ENCODE data around the gene CCDC85B.
"Not testable (repeated sequence)": the region's sequence is repeated elsewhere in the genome, so short reads cannot be mapped to it uniquely, and the experiment has no call there.

The CCDC85B gene

GRCh38 chr11:65887723-65888162 is 2.7 kb upstream of the CCDC85B start:
- DNase-seq = no peak

DNA sequence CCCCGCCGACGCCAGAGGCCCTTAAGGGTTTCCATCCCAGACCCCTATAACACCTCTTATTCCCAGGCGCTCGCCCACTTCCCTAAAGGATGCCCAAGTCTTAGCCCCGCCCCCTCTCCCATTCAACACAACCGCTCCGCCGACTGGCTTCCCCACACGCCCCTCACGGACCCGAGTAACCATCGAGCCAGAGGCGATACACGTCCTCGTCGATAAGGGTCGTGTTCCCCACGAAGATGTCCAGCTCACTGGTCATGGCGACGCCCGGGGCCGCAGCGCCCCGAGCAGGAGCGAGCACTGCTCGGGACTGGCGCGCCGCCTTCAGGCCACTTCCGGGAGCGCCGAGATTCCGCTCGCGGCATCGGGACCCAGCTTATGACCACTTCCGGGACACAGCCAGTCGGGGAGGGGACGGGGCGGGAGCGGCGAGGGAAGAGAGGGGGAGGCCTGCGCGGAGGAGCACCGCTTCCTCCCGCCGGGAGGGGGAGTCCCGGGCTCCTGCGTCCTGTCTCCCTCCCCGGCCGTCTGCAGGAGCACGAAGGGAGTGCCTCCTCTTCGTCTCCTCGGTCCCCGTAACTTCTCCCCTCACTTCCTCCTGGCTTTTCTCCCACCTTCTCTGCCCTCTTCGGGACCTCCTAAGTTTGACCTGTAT is 2.2 kb upstream of the CCDC85B start, which contains the start of gene FIBP:
FIBP (minus strand) TSS at position 309 of the 652 bp plus-strand sequence; CDS start at position 256, 53 bp downstream.
- peak; percentile 96 for DNase-seq

DNA sequence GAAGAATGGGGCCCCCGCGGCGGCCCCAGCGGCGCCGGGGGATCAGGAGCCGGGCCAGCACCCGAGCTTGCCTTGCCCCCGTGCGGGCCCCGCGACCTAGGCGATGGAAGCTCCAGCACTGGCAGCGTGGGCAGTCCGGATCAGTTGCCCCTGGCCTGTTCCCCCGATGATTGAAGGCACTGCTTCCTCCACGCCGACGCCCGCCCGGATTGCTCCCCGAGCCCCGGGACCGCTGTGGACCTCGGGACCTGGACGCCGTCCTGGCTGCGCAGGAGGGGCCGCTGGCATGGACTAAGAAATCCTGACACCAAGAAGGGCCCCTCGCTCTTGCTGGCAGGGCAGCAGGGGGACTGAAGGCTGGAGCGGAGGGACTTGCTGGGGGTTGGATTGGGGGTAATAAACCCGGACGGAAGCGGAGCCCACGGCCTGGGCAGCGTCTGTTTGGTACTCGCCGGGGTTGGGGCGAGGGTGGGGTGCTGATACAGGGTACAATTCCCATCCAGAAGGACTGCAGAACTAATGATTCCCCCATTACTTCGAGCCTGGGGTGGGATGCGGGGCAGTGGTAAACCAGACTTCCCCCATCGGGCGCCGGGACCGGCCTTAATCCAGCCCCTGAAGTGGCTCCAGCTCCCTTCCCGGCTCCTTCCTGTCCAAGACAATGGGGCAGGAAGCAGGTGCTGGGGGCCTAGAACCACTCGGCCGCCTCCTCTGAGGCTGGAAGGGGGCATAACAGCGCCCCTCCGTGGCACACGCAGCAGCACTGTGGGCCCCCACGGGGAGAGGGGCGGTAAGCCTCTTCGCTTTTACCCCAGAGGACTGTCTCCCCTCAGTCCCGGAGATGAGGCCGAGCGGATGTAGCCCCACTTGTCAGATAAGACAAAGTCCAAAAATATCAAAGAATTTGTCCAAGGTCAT is 1.0 kb downstream of the CCDC85B start:
- no peak for DNase-seq

DNA sequence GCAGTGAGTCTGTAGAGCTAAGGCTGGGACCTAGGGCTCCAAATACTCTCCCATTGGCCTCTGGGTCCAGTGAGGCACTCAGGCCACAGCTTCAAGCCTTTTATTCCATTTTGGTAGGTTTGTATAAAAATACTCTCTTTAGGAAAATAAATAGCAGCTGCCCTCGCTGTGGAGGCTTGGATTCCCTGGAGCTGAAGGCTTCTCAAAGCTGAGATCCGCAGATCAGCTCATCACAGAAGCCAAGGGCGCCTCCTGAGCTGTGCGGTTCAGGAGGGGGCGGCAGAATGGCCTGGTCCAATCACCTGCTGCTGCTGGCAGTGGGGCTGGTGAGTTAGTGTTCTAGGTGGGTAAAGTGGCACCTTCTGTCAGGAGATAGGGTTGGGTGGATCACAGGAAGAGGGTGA is 1.7 kb downstream of the CCDC85B start:
- not testable (repeated sequence) for DNase-seq

- DNase-seq = no peak
Observed at GRCh38 chr11:65892661-65893317, 2.3 kb downstream of the CCDC85B start.

DNA sequence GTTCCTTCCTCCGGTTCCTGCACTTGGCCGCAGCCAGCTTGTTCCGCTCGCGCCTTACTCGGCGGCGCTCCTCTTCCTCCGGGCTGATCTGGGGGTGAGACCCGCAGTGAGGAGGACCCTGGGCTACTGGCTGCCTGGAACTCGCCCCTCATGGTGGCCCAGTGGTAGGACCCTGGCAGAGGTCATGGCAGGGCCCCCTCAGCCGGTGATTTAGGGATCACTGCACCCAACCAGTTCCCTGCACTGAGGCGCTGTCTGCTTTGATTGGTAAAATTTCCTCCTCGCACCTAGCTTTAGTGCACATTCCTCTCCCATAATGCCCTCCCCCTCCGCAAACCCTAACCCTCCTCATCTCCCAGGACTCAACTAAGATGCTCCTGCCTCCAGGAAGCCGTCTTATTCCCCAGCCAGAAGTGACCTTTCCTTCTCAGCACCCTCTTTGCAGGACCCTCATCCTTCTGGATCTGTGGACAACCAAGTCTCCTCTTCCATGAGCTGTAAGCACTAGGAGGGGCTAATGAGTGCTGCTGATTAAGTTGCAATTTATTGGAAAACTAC is 3.6 kb downstream of the CCDC85B start:
- DNase-seq = no peak

DNA sequence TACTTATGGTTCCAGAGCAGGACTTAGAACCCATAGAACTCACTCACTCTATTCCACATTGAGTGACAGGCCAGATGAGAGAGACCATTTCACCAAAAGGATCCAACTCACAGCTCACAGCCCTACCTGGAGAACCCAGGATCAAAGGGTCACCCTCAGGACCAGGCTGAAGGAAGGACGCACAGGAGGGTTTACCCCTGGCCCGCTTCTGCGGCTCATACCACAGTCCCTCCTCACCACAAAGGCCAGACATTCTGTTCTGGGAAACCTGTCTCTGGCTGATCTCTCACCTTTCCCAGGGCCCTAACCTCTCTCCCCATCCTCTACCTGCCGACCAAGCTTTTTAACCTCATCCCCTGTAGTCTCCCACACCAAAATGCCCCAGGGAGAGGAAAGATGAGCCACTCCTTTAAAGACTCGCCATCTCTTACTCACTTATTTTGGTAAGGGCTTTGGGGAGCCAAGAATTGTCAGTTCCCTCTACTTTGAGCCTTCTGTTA is 5.1 kb downstream of the CCDC85B start:
- DNase-seq = no peak

GRCh38 chr11:65896034-65896999 is 5.8 kb downstream of the CCDC85B start:
- no peak for DNase-seq

GRCh38 chr11:65897020-65897471 is 6.6 kb downstream of the CCDC85B start:
- no peak for DNase-seq

DNA sequence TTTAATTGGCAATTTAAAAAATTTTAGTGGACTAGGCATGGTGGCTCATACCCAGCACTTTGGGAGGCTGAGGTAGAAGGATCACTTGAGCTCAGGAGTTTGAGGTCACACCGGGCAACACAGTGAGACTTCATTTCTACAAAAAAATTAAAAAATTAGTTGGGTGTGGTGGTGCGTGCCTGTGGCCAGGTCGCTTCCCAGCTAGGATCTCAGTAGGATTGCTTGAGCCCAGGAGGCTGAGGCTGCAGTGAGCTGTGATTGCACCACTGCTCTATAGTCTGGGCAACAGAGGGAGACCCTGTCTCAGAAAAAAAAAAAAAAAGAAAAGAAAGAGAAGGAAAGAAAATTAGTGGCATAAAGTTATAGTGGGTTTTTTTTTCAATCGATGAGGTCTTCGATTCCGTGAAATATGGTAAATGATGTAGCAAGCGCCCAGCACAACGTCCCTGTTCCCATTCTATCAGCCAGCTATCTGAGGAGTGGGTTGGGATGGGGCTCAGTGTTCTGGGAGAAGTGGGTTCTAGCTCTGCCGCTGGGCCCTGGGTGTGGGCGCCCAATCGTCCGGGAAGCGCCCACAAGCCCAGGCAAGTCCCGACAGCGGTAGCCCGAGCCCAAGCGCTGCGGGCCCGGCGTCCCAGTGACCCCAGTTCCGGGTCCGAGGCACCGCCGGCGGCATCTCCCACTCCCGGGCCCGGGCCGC is 8.3 kb downstream of the CCDC85B start:
- no peak for DNase-seq

GRCh38 chr11:65899356-65900124 is 9.1 kb downstream of the CCDC85B start:
- DNase-seq = no peak

- DNase-seq = no peak
Observed at GRCh38 chr11:65900125-65900898, 9.8 kb downstream of the CCDC85B start, which contains the start of gene FOSL1. Gene FOSL1 (minus strand): TSS chr11:65900388. CDS start chr11:65900339, 49 bp downstream.

- DNase-seq = no peak
Observed at GRCh38 chr11:65900899-65901180, 10.4 kb downstream of the CCDC85B start.

GRCh38 chr11:65903068-65903481 is 12.6 kb downstream of the CCDC85B start:
- no peak for DNase-seq

- DNase-seq = no peak
Observed at GRCh38 chr11:65903715-65904114, 13.2 kb downstream of the CCDC85B start.

GRCh38 chr11:65906602-65907001 is 16.1 kb downstream of the CCDC85B start:
- DNase-seq = no peak

- DNase-seq = no peak
Observed at GRCh38 chr11:65907878-65908277, 17.4 kb downstream of the CCDC85B start.

GRCh38 chr11:65911682-65912568 is 21.5 kb downstream of the CCDC85B start:
- DNase-seq = no peak

Measured in NK-92 treated with Interleukin-12 subunit alpha and Interleukin-12 subunit beta, amount 100 ng/mL, for 24 hours (cell line).